Testis (tissue), 2 donors: ENCODE data around the gene SHISA6.

Experiments
- CTCF ChIP-seq, 3 experiments: fragments of 450-650 bp in 2 of 3; fragments of 200-600 bp in 1 of 3; sonication (generic) in 1 of 3; IDR thresholded peaks; one replicate each; pipeline ENCODE4 v1.5.1; 2016 to 2019; ENCODE audit warnings: antibody characterized with exemption in 3 of 3, mild to moderate bottlenecking in 2 of 3, moderate library complexity in 1 of 3
- POLR2A ChIP-seq: fragments of 450-650 bp; IDR thresholded peaks from one replicate; pipeline ENCODE4 v1.6.1; 2017; ENCODE audit warnings: antibody characterized with exemption, mild to moderate bottlenecking, moderate library complexity

GRCh38 chr17:11503308-11504035 lies 262.5 kb downstream of the SHISA6 start:
- TF ChIP-seq CTCF (IDR thresholded peaks at IDR 0.05) = no peak
- no peak for TF ChIP-seq POLR2A
